ENCODE data around the gene CDPF1. TPM values are rescaled to one million over a fixed set of nuclear protein-coding genes. Genes with fewer than 3 reads are reported as not detected.
A peak's percentile ranks its signal among the peaks of the same experiment; 100 is the strongest.

Gene CDPF1
- total and polyA plus RNA-seq, 11 donors: 7.4 to 13.6 (median 9.3) TPM

DNA sequence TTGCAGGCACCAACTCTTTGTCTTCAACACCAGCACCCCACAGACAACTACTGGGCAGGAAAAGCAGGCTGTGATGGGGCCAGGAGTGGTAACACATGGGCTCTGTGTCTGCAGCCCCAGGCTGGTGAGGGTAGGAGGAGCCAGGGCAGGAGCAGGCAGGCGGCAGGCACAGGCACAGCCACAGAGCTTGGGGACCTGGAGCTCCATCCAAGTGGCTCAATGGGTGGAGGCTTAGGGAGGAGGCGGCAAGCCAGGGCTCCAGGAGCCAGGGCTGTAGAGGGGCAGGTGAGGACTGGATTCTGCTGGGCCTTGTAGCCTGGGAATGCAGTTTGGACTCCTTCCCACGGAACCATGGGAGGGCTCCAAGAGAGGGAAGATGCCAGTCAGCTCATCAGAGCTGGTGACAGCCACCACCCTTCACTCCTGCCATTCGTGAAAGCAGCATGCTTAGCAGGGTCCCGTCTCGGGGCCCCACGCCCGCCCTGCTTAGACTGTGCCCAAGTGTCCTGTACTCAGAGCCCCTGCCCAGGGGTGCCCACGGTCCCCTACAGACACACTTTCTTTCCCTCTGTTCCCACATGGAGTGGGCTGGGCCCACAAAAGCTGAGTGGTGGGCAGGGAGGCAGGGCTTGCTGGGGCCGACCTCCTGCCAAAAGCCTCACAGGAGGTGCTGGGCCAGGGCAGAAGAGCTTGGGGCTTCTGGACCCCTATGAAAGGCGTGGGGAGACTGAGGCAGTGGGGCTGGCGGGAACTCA, 30.1 kb upstream of the CDPF1 start:
- Histone ChIP-seq H3K36me3 (peaks cover 4 to 99% (median 93%) of the 10 kb centered on the region in 9 donors), H3K27ac (peak overlapping the region in 10 of 12 donors; percentile 43 to 80 (median 57)), H3K4me3 (no peak overlapping the region), H3K9me3 (no peaks in the 10 kb centered on the region), H3K27me3 (no peaks in the 10 kb centered on the region), H3K4me1 (peaks cover 0 to 23% (median 10%) of the 10 kb centered on the region in 12 donors)
- intact Hi-C loops (cut with DNase I): no loop called here
- DNase-seq: peak in 1 of 5 donors; percentile 62
- peak; percentile 27 to 62 (median 61) for ATAC-seq
- 73 to 90% (median 77%) methylated on average over 5 to 12 of the region's 12 CpGs for WGBS, 4 donors
- no peak for TF ChIP-seq POLR2A (IDR thresholded peaks at IDR 0.05)
- TF ChIP-seq CTCF (IDR thresholded peaks at IDR 0.05): no peak

DNA sequence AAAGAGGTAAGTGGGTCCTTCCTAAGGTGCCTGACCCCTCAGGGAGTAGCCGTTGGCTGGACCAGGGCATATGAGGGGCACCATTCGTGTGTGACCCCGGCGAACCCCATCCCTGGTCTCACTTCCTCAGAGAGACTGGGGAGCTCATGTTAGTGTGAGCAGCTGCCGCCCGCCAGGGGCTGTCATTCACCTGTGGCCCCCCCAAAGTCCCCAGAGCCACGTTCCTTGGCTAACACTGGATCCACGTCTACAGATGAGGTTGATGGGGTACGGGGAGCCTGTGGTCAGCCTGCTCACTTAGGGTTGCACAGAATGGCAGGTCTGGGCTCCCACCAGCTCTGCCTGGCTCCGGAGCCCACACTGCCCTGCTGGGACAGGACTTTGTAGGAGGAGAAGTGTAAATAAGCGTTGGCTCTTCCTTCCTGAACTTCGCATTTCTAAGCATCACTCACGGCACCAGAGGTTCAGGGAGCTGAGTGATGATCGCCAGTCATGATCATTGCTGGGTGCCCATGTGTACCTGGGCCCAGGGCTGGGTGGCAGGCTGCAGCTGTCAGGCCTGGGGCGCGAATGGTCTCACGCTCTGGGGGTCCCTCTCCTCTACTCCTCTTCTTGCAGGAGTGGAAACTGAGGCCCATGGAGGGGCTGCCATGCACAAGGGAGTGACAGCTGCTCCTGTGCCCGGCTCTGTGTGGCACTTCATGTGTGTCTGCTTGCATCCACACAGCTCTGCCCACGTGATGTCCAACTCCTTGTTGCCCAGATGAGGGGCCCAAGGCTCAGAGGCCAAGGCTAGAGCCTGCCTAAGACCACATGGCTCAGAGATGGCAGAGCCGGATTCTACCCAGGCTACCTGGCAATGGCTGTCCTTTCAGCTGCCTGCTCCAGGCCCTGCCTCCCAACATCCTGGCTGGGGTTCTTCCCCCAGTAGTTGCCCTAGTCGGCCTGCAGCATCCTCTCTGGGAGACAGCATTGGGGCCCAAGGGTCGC, 28.9 kb upstream of the CDPF1 start:
- WGBS, 4 donors: 82 to 96% (median 92%) methylated on average over 10 to 22 of the region's 22 CpGs
- peak overlapping the region in 1 of 12 donors; percentile 70 for H3K27ac ChIP-seq
- intact Hi-C loops (cut with DNase I): no loop called here

DNA sequence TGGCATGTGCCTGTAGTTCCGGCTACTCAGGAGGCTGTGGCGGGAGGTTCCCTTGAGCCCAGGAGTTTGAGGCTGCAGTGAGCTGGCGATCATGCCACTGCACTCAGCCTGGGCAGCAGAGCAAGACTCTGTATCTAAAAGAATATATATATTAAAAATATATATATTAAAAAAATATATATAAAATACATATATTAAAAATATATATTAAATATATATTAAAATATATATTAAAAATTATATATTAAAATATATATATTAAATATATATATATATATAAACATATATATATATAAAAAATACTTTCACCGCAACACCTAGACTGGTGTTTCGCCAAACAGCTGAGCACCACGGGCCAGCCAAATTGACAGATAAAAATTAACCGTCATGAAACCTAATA, 26.5 kb upstream of the CDPF1 start:
- Histone ChIP-seq H3K36me3 (peaks cover 0 to 100% (median 93%) of the 10 kb centered on the region in 9 donors), H3K4me3 (no peak overlapping the region), H3K27ac (no peak overlapping the region), H3K9me3 (no peaks in the 10 kb centered on the region), H3K4me1 (peaks cover 0 to 31% (median 10%) of the 10 kb centered on the region in 12 donors), H3K27me3 (no peaks in the 10 kb centered on the region)
- no peak for DNase-seq
- intact Hi-C loops (cut with DNase I): no loop called here
- no peak for ATAC-seq
- TF ChIP-seq CTCF (IDR thresholded peaks at IDR 0.05) (no peak), POLR2A (IDR thresholded peaks at IDR 0.05) (no peak)
- 82 to 91% (median 84%) methylated on average over 7 of the region's 7 CpGs for WGBS, 4 donors

More for the DNA sequence above, 28.9 kb upstream of the CDPF1 start:
- Histone ChIP-seq H3K4me3 (no peak overlapping the region), H3K9me3 (no peaks in the 10 kb centered on the region), H3K27me3 (no peaks in the 10 kb centered on the region), H3K4me1 (peaks cover 0 to 23% (median 10%) of the 10 kb centered on the region in 12 donors), H3K36me3 (peaks cover 4 to 99% (median 93%) of the 10 kb centered on the region in 9 donors)
- no peak for ATAC-seq
- no peak for DNase-seq
- no peak for TF ChIP-seq POLR2A (IDR thresholded peaks at IDR 0.05)
- TF ChIP-seq CTCF (IDR thresholded peaks at IDR 0.05): no peak

Measured in heart left ventricle (tissue), 16 donors.